ENCODE measurements around the gene ACTL9.

DNA sequence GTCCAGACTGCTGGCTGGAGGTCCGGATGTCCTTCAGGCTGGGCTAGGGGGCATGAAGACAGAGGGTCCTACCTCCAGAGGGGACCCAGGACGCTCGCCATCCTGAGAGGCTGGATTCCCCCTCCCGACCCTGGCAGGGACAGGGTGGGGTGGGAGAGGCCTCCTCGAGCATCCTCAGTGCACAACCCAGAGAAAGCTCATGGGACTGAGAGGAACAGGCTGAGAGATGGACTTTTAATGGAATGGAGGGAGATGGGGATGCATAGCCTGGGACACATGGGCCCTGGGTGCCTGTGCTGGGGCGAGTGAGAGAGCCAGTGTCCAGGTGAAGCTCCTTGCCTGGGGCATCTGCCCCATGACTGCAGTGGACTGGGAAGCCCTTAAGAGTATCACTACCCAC is 3.1 kb downstream of the ACTL9 start:
- TF ChIP-seq IRF5 (IDR thresholded peaks at IDR 0.05; ENCODE audit: borderline replicate concordance) (no peak), ZNF24 (IDR thresholded peaks at IDR 0.05) (no peak), POLR2A (IDR thresholded peaks at IDR 0.05; ENCODE audit: low read depth, low read length) (no peak), BRCA1 (IDR thresholded peaks at IDR 0.05; ENCODE audit: low read depth, low read length) (no peak), EGR1 (IDR thresholded peaks at IDR 0.05; ENCODE audit: borderline replicate concordance in 1 of 2, low read depth in 2 of 2, low read length in 2 of 2) (no peak), SREBF1 (IDR thresholded peaks at IDR 0.05; ENCODE audit: low read length) (no peak), EZH2 (IDR thresholded peaks at IDR 0.05; ENCODE audit: borderline replicate concordance, control insufficient read depth, low read depth, low read length) (no peak), MAX (IDR thresholded peaks at IDR 0.05; ENCODE audit: low read depth, low read length) (no peak), WRNIP1 (IDR thresholded peaks at IDR 0.05; ENCODE audit: borderline replicate concordance, low read depth, low read length) (no peak), JUND (IDR thresholded peaks at IDR 0.05; ENCODE audit: low read depth, low read length) (no peak)
- TF ChIP-seq, protein P1, sequence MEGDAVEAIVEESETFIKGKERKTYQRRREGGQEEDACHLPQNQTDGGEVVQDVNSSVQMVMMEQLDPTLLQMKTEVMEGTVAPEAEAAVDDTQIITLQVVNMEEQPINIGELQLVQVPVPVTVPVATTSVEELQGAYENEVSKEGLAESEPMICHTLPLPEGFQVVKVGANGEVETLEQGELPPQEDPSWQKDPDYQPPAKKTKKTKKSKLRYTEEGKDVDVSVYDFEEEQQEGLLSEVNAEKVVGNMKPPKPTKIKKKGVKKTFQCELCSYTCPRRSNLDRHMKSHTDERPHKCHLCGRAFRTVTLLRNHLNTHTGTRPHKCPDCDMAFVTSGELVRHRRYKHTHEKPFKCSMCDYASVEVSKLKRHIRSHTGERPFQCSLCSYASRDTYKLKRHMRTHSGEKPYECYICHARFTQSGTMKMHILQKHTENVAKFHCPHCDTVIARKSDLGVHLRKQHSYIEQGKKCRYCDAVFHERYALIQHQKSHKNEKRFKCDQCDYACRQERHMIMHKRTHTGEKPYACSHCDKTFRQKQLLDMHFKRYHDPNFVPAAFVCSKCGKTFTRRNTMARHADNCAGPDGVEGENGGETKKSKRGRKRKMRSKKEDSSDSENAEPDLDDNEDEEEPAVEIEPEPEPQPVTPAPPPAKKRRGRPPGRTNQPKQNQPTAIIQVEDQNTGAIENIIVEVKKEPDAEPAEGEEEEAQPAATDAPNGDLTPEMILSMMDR (IDR thresholded peaks at IDR 0.05 in 2 of 3, conservative IDR thresholded peaks at IDR 0.05 in 1 of 3; ENCODE audit: control insufficient read depth in 2 of 3, extremely low read depth in 1 of 3, insufficient read depth in 1 of 3, low read depth in 3 of 3, low read length in 3 of 3), result no peak

Measured in GM12878 (cell line).